ENCODE data around the gene CCDC158.

CCDC158 gene

GRCh38 chr4:76276813-76277212 is 144.1 kb downstream of the CCDC158 start:
- no peak for DNase-seq

DNA sequence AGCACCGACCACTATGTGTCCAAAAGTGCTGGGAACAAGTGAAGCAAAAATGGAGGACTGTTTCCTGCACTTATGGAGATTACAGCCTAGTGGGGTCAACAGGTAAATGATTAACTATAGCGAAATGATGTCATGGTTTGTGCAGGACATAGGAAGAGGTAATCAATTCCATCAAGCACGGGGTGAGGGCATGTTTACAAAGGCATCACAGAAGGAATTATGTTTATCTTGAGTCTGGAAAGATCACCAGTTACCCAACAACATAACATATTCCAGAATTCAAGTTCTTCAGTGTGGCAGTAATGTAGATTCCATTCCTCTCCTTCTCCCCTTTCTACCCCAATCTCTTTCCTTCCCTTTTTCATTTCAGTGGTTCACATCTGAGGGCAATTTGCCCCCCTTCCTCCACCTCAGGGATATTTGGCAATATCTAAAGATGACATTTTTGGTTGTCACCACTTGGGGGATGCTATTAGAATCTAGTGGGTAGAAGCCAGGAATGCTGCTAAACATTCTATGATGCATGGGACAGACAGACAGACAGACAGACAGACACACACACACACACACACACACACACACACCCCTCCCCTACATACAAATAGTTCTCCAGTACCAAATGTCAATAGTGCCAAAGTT is 145.3 kb downstream of the CCDC158 start:
- no peak for DNase-seq

DNA sequence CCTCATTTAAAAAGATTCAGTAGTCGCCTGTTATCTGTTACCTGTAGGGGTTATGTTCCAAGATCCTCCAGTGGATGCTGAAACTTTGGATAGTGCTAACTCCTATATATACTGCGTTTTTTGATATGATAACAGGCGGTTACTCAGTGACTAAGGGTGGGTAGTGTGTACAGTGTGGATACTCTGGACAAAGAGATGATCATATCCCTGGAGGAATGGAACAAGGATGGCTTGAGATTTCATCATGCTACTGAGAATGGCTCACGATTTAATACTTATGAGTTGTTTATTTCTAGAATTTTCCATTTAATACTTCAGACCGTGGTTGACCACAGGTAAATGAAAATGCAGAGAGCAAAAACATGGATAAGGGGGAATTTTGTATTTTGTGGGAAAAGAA is 147.9 kb downstream of the CCDC158 start:
- DNase-seq, result no peak

GRCh38 chr4:76272582-76272981 is 148.4 kb downstream of the CCDC158 start:
- DNase-seq, result no peak

DNA sequence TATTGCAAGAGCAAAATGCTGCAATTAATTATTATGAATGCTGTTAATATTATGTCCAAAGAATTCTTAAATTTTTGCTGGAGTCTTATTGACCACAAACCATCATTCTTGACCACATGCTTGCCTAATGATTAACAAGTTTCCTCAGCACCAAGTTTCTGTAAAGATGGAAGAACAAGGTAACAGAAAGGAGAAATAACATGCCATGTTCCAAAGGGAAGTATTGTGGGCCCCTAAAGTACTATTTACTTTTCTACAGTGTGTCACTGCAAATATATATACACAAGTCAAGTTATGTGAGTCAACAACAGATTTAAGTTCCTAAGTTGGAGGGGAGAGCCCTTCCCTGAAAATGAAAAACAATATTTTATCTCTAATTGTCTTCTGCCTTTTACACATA is 148.9 kb downstream of the CCDC158 start:
- no peak for DNase-seq

- DNase-seq, result no peak
Measured at GRCh38 chr4:76271248-76271647, 149.7 kb downstream of the CCDC158 start.

- DNase-seq, result no peak
Measured at GRCh38 chr4:76270244-76271175, 150.4 kb downstream of the CCDC158 start.

GRCh38 chr4:76267811-76268210 is 153.1 kb downstream of the CCDC158 start:
- no peak for DNase-seq

GRCh38 chr4:76266627-76267026 is 154.3 kb downstream of the CCDC158 start:
- DNase-seq, result no peak

DNA sequence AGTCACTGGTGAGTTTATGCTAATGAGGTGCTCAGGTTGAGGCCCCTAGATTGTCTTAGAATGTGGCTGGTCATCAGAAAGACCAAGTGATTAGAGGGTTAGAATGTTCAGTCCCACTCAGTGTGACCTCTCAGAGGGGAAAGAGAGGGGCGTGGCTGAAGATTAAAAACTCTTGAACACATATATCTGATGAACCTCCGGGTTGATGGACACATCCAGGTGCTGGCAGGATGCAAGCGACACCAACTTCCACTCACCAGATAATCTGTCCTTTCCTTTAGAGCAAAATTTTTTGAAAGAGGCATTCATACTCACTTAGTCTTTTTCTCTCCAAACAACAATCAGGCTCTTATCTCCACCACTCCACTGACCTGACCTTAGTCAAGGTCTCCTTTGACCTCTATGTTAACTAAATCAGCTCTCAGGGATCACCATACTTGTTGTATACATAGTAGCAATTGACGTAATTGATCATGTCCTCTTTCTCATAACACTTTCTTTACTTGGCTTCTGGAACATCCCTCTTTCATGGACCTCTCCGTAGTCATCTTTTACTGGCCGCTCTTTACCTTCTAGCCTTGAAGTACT is 155.2 kb downstream of the CCDC158 start:
- DNase-seq, result no peak

Data from NCI-H2107 (cell line).